ENCODE measurements around the gene LAX1. TPM values are rescaled to one million over a fixed set of nuclear protein-coding genes. Genes with fewer than 3 reads are reported as not detected.

The LAX1 gene
- polyA plus RNA-seq, 1 donor from 2014 or later: not detected

GRCh38 chr1:203720242-203720641 lies 44.7 kb upstream of the LAX1 start:
- Histone ChIP-seq H3K9ac (ENCODE audit: low read length) (no peak overlapping the region), H3K27me3 (ENCODE audit: insufficient read depth, low read depth, low read length) (no peaks in the 10 kb centered on the region), H3K9me3 (ENCODE audit: low read length) (no peaks in the 10 kb centered on the region), H2AFZ (ENCODE audit: low read depth, low read length) (no peak overlapping the region), H4K20me1 (ENCODE audit: insufficient read depth) (no peaks in the 10 kb centered on the region), H3K27ac (ENCODE audit: low read length) (no peak overlapping the region), H3K79me2 (replicated peaks; ENCODE audit: insufficient read depth, low read length) (no peaks in the 10 kb centered on the region), H3K4me3 (ENCODE audit: low read length) (no peak overlapping the region), H3K4me2 (ENCODE audit: low read length) (no peak overlapping the region), H3K9me2 (ENCODE audit: insufficient read depth, low read length) (no peaks in the 10 kb centered on the region), H3K36me3 (ENCODE audit: insufficient read depth, low read length) (peaks cover 4% of the 10 kb centered on the region), H3F3A (ENCODE audit: insufficient read depth, low read length, poor library complexity, severe bottlenecking) (no peaks in the 10 kb centered on the region)
- TF ChIP-seq EP300 (conservative IDR thresholded peaks at IDR 0.05; ENCODE audit: poor library complexity, severe bottlenecking): no peak
- no peak for TF ChIP-seq RAD21 (conservative IDR thresholded peaks at IDR 0.05)
- TF ChIP-seq CTCF (IDR thresholded peaks at IDR 0.05; ENCODE audit: poor library complexity, severe bottlenecking): no peak
- TF ChIP-seq POLR2AphosphoS5 (IDR thresholded peaks at IDR 0.05): no peak
- no peak for TF ChIP-seq MXI1 (conservative IDR thresholded peaks at IDR 0.05; ENCODE audit: poor library complexity, severe bottlenecking)
- no peak for TF ChIP-seq TAF1 (IDR thresholded peaks at IDR 0.05; ENCODE audit: low read depth)
- TF ChIP-seq EZH2 (IDR thresholded peaks at IDR 0.05; ENCODE audit: borderline replicate concordance, insufficient read depth, low read length, poor library complexity, severe bottlenecking): no peak
- no peak for TF ChIP-seq SMC3 (conservative IDR thresholded peaks at IDR 0.05; ENCODE audit: poor library complexity)
- TF ChIP-seq, protein P1, sequence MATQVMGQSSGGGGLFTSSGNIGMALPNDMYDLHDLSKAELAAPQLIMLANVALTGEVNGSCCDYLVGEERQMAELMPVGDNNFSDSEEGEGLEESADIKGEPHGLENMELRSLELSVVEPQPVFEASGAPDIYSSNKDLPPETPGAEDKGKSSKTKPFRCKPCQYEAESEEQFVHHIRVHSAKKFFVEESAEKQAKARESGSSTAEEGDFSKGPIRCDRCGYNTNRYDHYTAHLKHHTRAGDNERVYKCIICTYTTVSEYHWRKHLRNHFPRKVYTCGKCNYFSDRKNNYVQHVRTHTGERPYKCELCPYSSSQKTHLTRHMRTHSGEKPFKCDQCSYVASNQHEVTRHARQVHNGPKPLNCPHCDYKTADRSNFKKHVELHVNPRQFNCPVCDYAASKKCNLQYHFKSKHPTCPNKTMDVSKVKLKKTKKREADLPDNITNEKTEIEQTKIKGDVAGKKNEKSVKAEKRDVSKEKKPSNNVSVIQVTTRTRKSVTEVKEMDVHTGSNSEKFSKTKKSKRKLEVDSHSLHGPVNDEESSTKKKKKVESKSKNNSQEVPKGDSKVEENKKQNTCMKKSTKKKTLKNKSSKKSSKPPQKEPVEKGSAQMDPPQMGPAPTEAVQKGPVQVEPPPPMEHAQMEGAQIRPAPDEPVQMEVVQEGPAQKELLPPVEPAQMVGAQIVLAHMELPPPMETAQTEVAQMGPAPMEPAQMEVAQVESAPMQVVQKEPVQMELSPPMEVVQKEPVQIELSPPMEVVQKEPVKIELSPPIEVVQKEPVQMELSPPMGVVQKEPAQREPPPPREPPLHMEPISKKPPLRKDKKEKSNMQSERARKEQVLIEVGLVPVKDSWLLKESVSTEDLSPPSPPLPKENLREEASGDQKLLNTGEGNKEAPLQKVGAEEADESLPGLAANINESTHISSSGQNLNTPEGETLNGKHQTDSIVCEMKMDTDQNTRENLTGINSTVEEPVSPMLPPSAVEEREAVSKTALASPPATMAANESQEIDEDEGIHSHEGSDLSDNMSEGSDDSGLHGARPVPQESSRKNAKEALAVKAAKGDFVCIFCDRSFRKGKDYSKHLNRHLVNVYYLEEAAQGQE (IDR thresholded peaks at IDR 0.05; ENCODE audit: borderline replicate concordance): no peak

- Histone ChIP-seq H3K4me3 (ENCODE audit: low read length) (no peak overlapping the region), H2AFZ (ENCODE audit: low read depth, low read length) (no peak overlapping the region), H3K4me2 (ENCODE audit: low read length) (no peak overlapping the region), H3K9me2 (ENCODE audit: insufficient read depth, low read length) (no peaks in the 10 kb centered on the region), H3K27ac (ENCODE audit: low read length) (no peak overlapping the region), H3F3A (ENCODE audit: insufficient read depth, low read length, poor library complexity, severe bottlenecking) (no peaks in the 10 kb centered on the region), H4K20me1 (ENCODE audit: insufficient read depth) (no peaks in the 10 kb centered on the region), H3K9me3 (ENCODE audit: low read length) (no peaks in the 10 kb centered on the region), H3K27me3 (ENCODE audit: insufficient read depth, low read depth, low read length) (no peaks in the 10 kb centered on the region), H3K9ac (ENCODE audit: low read length) (no peak overlapping the region), H3K36me3 (ENCODE audit: insufficient read depth, low read length) (peaks cover 8% of the 10 kb centered on the region), H3K79me2 (replicated peaks; ENCODE audit: insufficient read depth, low read length) (no peaks in the 10 kb centered on the region)
- no peak for TF ChIP-seq TAF1 (IDR thresholded peaks at IDR 0.05; ENCODE audit: low read depth)
- TF ChIP-seq POLR2AphosphoS5 (IDR thresholded peaks at IDR 0.05): no peak
- TF ChIP-seq RAD21 (conservative IDR thresholded peaks at IDR 0.05): no peak
- TF ChIP-seq EZH2 (IDR thresholded peaks at IDR 0.05; ENCODE audit: borderline replicate concordance, insufficient read depth, low read length, poor library complexity, severe bottlenecking): no peak
- TF ChIP-seq EP300 (conservative IDR thresholded peaks at IDR 0.05; ENCODE audit: poor library complexity, severe bottlenecking): no peak
- no peak for TF ChIP-seq MXI1 (conservative IDR thresholded peaks at IDR 0.05; ENCODE audit: poor library complexity, severe bottlenecking)
- TF ChIP-seq CTCF (IDR thresholded peaks at IDR 0.05; ENCODE audit: poor library complexity, severe bottlenecking): no peak
These were observed 42.1 kb upstream of the LAX1 start for GRCh38 chr1:203722909-203723308.

Data from neural cell (in vitro differentiated cells).